ENCODE data around the gene PHLDB1.

- TF ChIP-seq EZH2 (IDR thresholded peaks at IDR 0.05; ENCODE audit: low read depth) = no peak
- TF ChIP-seq CTCF (conservative IDR thresholded peaks at IDR 0.05) = no peak
Measured at GRCh38 chr11:118659953-118660680, 52.7 kb downstream of the PHLDB1 start.

All from PC-9 (cell line).